Osteoblast (primary cell): ENCODE measurements around the gene TCERG1L. TPM values are rescaled to one million over a fixed set of nuclear protein-coding genes. Genes with fewer than 3 reads are reported as not detected.

Experiments used
- DNase-seq: peaks from one replicate; pipeline ENCODE4 v3.0.0; 2011; ENCODE audit warnings: low spot score, mixed read lengths; ENCODE audit not compliant: insufficient read length; ENCODE audit errors: missing footprints
- H2AFZ ChIP-seq: 2 replicates; pipeline ENCODE4 v1.6.0; 2011; ENCODE audit warnings: mild to moderate bottlenecking, low read length
- H3K27ac ChIP-seq: 2 replicates; pipeline ENCODE4 v1.5.1; 2011; ENCODE audit warnings: mild to moderate bottlenecking, low read depth, low read length, moderate library complexity
- H3K27me3 ChIP-seq: 2 replicates; pipeline ENCODE4 v1.6.0; 2012; ENCODE audit warnings: mild to moderate bottlenecking, control low read depth, inconsistent platforms, low read length, moderate library complexity; ENCODE audit not compliant: insufficient read depth
- H3K36me3 ChIP-seq: 2 replicates; pipeline ENCODE4 v1.5.1; 2011; ENCODE audit warnings: mild to moderate bottlenecking, low read length, control low read depth, moderate library complexity; ENCODE audit not compliant: insufficient read depth
- H3K4me1 ChIP-seq: 2 replicates; pipeline ENCODE4 v1.5.1; 2011; ENCODE audit warnings: mild to moderate bottlenecking, low read length, control low read depth, moderate library complexity; ENCODE audit not compliant: insufficient read depth
- H3K4me2 ChIP-seq: 2 replicates; pipeline ENCODE4 v1.6.0; 2011; ENCODE audit warnings: mild to moderate bottlenecking, low read length; ENCODE audit not compliant: insufficient read depth
- H3K4me3 ChIP-seq: fragments of 200-600 bp; sonication (generic); 3 replicates; pipeline ENCODE4 v1.5.1; 2012; ENCODE audit warnings: mild to moderate bottlenecking, low read length, inconsistent platforms; ENCODE audit not compliant: insufficient read depth
- H3K79me2 ChIP-seq: 2 replicates; pipeline ENCODE4 v1.6.0; 2012; ENCODE audit warnings: mild to moderate bottlenecking, low read length, control low read depth, inconsistent platforms; ENCODE audit not compliant: insufficient read depth
- H3K9me3 ChIP-seq: 2 replicates; pipeline ENCODE4 v1.5.1; 2011; ENCODE audit warnings: low read depth, low read length, control low read depth
- H4K20me1 ChIP-seq: 2 replicates; pipeline ENCODE4 v1.6.0; 2012; ENCODE audit warnings: mild to moderate bottlenecking, low read length, control low read depth; ENCODE audit not compliant: insufficient read depth
- total RNA-seq: library from RNA; depleted of rRNA; stranded (reverse); fragments of >200 nt; gene quantifications from 2 replicates; pipeline ENCODE4 v1.2.3, GENCODE V29; 2012
- TF ChIP-seq, protein P1 (sequence below): IDR thresholded peaks from 2 replicates; pipeline ENCODE4 v1.5.1; 2011; ENCODE audit warnings: mild to moderate bottlenecking, low read depth, low read length, moderate library complexity; ENCODE audit errors: extremely low read depth

The TCERG1L gene
- total RNA-seq, 1 donor, result under 0.01 TPM

DNA sequence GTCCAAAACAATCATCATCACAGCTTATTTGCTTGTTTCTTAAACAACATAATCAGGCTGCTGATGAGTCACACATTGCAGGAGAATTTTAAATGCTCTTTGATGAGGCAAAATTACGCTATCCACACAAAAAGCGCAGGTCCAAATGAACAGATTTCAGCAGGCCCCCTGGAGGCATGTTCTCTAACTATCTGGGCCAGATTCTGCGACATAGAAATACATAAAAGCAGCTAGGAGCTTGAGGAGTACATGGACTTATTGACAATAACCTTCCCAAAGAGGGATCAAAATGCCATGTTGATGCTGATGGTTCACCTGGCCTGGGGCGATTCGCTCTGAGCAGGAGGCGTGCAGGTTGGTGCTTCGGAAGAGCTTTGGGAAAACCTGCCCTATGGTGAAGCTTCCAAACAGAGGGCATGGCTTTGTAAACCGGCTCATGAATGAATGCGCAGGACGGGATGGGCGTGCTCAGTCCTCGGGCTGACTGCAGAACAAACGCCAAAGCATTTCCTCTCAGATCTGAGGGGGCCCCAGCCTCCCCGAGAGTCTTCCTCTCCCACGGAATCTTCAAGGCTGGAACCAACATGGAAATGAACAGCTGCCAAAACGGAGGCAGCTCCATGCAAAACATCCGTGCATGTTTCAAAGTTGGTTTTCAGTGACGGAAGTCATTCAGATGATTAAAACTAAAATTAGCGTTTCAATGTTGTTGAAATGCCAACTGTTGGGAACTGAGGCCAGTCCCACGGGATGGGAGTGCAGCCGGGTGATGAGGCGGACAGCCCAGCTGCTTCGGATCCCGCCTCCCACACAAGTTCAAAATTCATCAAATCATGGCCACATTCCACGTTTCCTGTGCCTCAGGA lies 179.6 kb downstream of the TCERG1L start:
- H3K36me3 ChIP-seq, result no peaks in the 10 kb centered on the region
- no peaks in the 10 kb centered on the region for H3K4me1 ChIP-seq
- no peak for DNase-seq
- no peak overlapping the region for H3K4me2 ChIP-seq
- no peak overlapping the region for H3K27ac ChIP-seq
- TF ChIP-seq, protein P1, sequence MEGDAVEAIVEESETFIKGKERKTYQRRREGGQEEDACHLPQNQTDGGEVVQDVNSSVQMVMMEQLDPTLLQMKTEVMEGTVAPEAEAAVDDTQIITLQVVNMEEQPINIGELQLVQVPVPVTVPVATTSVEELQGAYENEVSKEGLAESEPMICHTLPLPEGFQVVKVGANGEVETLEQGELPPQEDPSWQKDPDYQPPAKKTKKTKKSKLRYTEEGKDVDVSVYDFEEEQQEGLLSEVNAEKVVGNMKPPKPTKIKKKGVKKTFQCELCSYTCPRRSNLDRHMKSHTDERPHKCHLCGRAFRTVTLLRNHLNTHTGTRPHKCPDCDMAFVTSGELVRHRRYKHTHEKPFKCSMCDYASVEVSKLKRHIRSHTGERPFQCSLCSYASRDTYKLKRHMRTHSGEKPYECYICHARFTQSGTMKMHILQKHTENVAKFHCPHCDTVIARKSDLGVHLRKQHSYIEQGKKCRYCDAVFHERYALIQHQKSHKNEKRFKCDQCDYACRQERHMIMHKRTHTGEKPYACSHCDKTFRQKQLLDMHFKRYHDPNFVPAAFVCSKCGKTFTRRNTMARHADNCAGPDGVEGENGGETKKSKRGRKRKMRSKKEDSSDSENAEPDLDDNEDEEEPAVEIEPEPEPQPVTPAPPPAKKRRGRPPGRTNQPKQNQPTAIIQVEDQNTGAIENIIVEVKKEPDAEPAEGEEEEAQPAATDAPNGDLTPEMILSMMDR, result no peak
- H3K9me3 ChIP-seq, result no peaks in the 10 kb centered on the region
- H2AFZ ChIP-seq, result no peak overlapping the region
- H3K4me3 ChIP-seq, result no peak overlapping the region
- H3K27me3 ChIP-seq, result no peaks in the 10 kb centered on the region
- no peaks in the 10 kb centered on the region for H4K20me1 ChIP-seq
- no peaks in the 10 kb centered on the region for H3K79me2 ChIP-seq

DNA sequence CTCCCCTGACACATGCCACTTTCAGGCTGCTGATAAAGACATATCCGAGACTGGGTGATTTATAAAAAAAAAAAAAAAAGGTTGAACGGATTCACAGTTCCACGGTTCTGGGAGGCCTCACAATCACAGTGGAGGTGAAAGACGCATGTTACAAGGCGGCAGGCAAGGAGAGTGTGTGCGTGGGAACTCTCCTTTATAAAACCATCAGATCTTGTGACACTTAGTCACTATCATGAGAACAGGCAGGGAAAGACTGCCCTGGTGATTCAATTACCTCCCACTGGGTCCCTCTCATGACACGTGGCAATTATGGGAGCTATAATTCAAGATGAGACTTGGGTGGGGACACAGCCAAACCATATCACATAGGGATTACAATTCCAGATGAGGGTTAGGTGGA lies 181.5 kb downstream of the TCERG1L start:
- H4K20me1 ChIP-seq, result no peaks in the 10 kb centered on the region
- no peaks in the 10 kb centered on the region for H3K36me3 ChIP-seq
- peaks cover 7% of the 10 kb centered on the region for H3K9me3 ChIP-seq
- no peak overlapping the region for H3K27ac ChIP-seq
- DNase-seq, result no peak
- H3K27me3 ChIP-seq, result no peaks in the 10 kb centered on the region
- no peaks in the 10 kb centered on the region for H3K4me1 ChIP-seq
- TF ChIP-seq, protein P1, result no peak
- no peak overlapping the region for H3K4me3 ChIP-seq
- H3K4me2 ChIP-seq, result no peak overlapping the region
- no peak overlapping the region for H2AFZ ChIP-seq
- no peaks in the 10 kb centered on the region for H3K79me2 ChIP-seq

DNA sequence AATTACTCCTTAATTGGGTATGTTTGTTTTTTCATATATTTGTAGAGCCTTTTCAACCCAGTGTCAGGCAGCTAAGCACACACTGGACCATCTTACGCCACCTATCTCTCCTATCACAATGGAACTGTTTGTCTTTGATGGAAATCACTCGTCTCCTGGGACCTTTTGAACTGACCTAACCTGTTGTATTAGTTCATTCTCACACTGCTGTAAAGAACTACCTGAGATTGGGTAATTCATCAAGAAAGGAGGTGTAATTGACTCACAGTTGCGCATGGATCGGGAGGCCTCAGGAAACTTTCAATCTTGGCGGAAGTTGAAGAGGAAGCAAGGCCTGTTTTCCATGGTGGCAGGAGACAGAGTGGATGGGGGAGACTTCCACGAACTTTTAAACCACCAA lies 182.0 kb downstream of the TCERG1L start:
- TF ChIP-seq, protein P1, result no peak
- H3K4me3 ChIP-seq, result no peak overlapping the region
- no peak overlapping the region for H2AFZ ChIP-seq
- H3K4me2 ChIP-seq, result no peak overlapping the region
- no peaks in the 10 kb centered on the region for H3K27me3 ChIP-seq
- H3K79me2 ChIP-seq, result no peaks in the 10 kb centered on the region
- no peaks in the 10 kb centered on the region for H3K36me3 ChIP-seq
- H3K9me3 ChIP-seq, result peaks cover 7% of the 10 kb centered on the region
- DNase-seq, result no peak
- no peak overlapping the region for H3K27ac ChIP-seq
- H4K20me1 ChIP-seq, result no peaks in the 10 kb centered on the region
- H3K4me1 ChIP-seq, result no peaks in the 10 kb centered on the region

DNA sequence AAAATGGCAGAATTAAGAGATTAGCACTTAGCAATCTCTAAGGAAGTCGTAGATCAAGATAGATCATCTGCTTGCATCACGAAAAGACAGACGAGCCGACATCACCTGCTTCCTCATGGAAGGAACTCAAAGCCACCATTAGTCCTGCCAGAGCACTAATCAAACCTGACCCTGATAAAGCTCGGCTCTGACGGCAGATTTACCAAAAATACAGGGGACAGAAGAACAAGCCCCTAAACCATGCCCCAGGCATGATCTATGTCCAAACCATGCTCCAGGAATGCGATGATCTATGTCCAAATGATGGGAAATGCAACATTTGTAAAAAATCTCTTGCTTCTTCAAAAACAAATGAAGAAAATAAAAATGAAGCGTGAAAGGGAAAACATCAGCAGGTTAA lies 182.8 kb downstream of the TCERG1L start:
- Histone ChIP-seq H3K4me2 (no peak overlapping the region), H3K27me3 (no peaks in the 10 kb centered on the region), H4K20me1 (no peaks in the 10 kb centered on the region), H3K4me1 (no peaks in the 10 kb centered on the region), H3K27ac (no peak overlapping the region), H3K79me2 (no peaks in the 10 kb centered on the region), H2AFZ (no peak overlapping the region), H3K36me3 (no peaks in the 10 kb centered on the region), H3K4me3 (no peak overlapping the region), H3K9me3 (peaks cover 7% of the 10 kb centered on the region)
- TF ChIP-seq, protein P1, result no peak
- DNase-seq, result no peak
